ENCODE data around the gene HPCAL1. TPM values are rescaled to one million over a fixed set of nuclear protein-coding genes. Genes with fewer than 3 reads are reported as not detected.

The HPCAL1 gene
- total RNA-seq, 1 donor from 2014 or later: 17.3 TPM

- TF ChIP-seq CTCF (conservative IDR thresholded peaks at IDR 0.05): no peak
- no peaks in the 10 kb centered on the region for H3K36me3 Mint-ChIP-seq (ENCODE audit: low read depth)
- peaks cover 30% of the 10 kb centered on the region for H3K4me1 Mint-ChIP-seq
- no peak overlapping the region for H3K4me3 Mint-ChIP-seq
- DNase-seq (ENCODE audit: low read depth, low spot score): no peak
- H3K27ac Mint-ChIP-seq (ENCODE audit: unreplicated experiment): no peak overlapping the region
- H3K27me3 Mint-ChIP-seq (ENCODE audit: low read depth): no peaks in the 10 kb centered on the region
- H3K9me3 Mint-ChIP-seq: no peaks in the 10 kb centered on the region
Observed at GRCh38 chr2:10343658-10344057, 41.0 kb downstream of the HPCAL1 start.

- H3K9me3 Mint-ChIP-seq: no peaks in the 10 kb centered on the region
- H3K4me3 Mint-ChIP-seq: no peak overlapping the region
- no peaks in the 10 kb centered on the region for H3K27me3 Mint-ChIP-seq (ENCODE audit: low read depth)
- DNase-seq (ENCODE audit: low read depth, low spot score): no peak
- H3K27ac Mint-ChIP-seq (ENCODE audit: unreplicated experiment): no peak overlapping the region
- TF ChIP-seq CTCF (conservative IDR thresholded peaks at IDR 0.05): no peak
- no peaks in the 10 kb centered on the region for H3K36me3 Mint-ChIP-seq (ENCODE audit: low read depth)
- H3K4me1 Mint-ChIP-seq: peaks cover 30% of the 10 kb centered on the region
Observed at GRCh38 chr2:10344105-10345066, 41.7 kb downstream of the HPCAL1 start.

GRCh38 chr2:10345126-10345525 lies 42.4 kb downstream of the HPCAL1 start:
- H3K9me3 Mint-ChIP-seq: no peaks in the 10 kb centered on the region
- H3K27ac Mint-ChIP-seq (ENCODE audit: unreplicated experiment): no peak overlapping the region
- no peaks in the 10 kb centered on the region for H3K27me3 Mint-ChIP-seq (ENCODE audit: low read depth)

GRCh38 chr2:10345813-10346212 lies 43.1 kb downstream of the HPCAL1 start:
- no peaks in the 10 kb centered on the region for H3K36me3 Mint-ChIP-seq (ENCODE audit: low read depth)
- no peak overlapping the region for H3K4me3 Mint-ChIP-seq
- H3K27ac Mint-ChIP-seq (ENCODE audit: unreplicated experiment): peak overlapping the region; percentile 87
- no peak for DNase-seq (ENCODE audit: low read depth, low spot score)
- no peak for TF ChIP-seq CTCF (conservative IDR thresholded peaks at IDR 0.05)
- peaks cover 30% of the 10 kb centered on the region for H3K4me1 Mint-ChIP-seq
- H3K9me3 Mint-ChIP-seq: no peaks in the 10 kb centered on the region
- H3K27me3 Mint-ChIP-seq (ENCODE audit: low read depth): no peaks in the 10 kb centered on the region

More at GRCh38 chr2:10345126-10345525, 42.4 kb downstream of the HPCAL1 start:
- no peak for TF ChIP-seq CTCF (conservative IDR thresholded peaks at IDR 0.05)
- no peak for DNase-seq (ENCODE audit: low read depth, low spot score)
- Mint-ChIP-seq H3K4me1 (peaks cover 30% of the 10 kb centered on the region), H3K36me3 (ENCODE audit: low read depth) (no peaks in the 10 kb centered on the region), H3K4me3 (no peak overlapping the region)

GRCh38 chr2:10346929-10347561 lies 44.3 kb downstream of the HPCAL1 start:
- no peaks in the 10 kb centered on the region for H3K9me3 Mint-ChIP-seq
- no peak for DNase-seq (ENCODE audit: low read depth, low spot score)
- TF ChIP-seq CTCF (conservative IDR thresholded peaks at IDR 0.05): no peak
- no peaks in the 10 kb centered on the region for H3K27me3 Mint-ChIP-seq (ENCODE audit: low read depth)
- peaks cover 30% of the 10 kb centered on the region for H3K4me1 Mint-ChIP-seq
- no peaks in the 10 kb centered on the region for H3K36me3 Mint-ChIP-seq (ENCODE audit: low read depth)
- no peak overlapping the region for H3K27ac Mint-ChIP-seq (ENCODE audit: unreplicated experiment)
- no peak overlapping the region for H3K4me3 Mint-ChIP-seq

Data from neural crest cell (in vitro differentiated cells).